MM.1S (cell line): ENCODE data around the gene GRIK2.

ENCODE experiments used
- DNase-seq: peaks from one replicate; pipeline ENCODE4 v3.0.0-alpha.2; 2015
- H2AFZ ChIP-seq: fragments of 300-600 bp; sonication (generic); 2 replicates; pipeline ENCODE4 v1.6.0; 2016; ENCODE audit warnings: antibody characterized with exemption, low read length
- H3F3A ChIP-seq: fragments of 300-600 bp; sonication (generic); 2 replicates; pipeline ENCODE4 v1.6.1; 2016; ENCODE audit warnings: mild to moderate bottlenecking, antibody characterized with exemption, low read length, moderate library complexity, mixed read lengths; ENCODE audit not compliant: insufficient read depth
- H3K27ac ChIP-seq: fragments of 300-600 bp; sonication (generic); 2 replicates; pipeline ENCODE4 v1.5.1; 2016; ENCODE audit warnings: mild to moderate bottlenecking, low read length
- H3K27me3 ChIP-seq: fragments of 300-600 bp; sonication (generic); replicated peaks from 2 replicates; pipeline ENCODE4 v1.6.0; 2016; ENCODE audit warnings: low read length; ENCODE audit not compliant: insufficient read depth
- H3K36me3 ChIP-seq: fragments of 300-600 bp; sonication (generic); replicated peaks from 2 replicates; pipeline ENCODE4 v1.6.1; 2016; ENCODE audit warnings: mild to moderate bottlenecking, low read length, mixed read lengths; ENCODE audit not compliant: insufficient read depth
- H3K4me1 ChIP-seq: fragments of 300-600 bp; sonication (generic); 2 replicates; pipeline ENCODE4 v1.6.1; 2016; ENCODE audit warnings: low read length, mixed read lengths
- H3K4me2 ChIP-seq: fragments of 300-600 bp; sonication (generic); 2 replicates; pipeline ENCODE4 v1.6.0; 2016; ENCODE audit warnings: low read depth, low read length
- H3K4me3 ChIP-seq: fragments of 300-600 bp; sonication (generic); 2 replicates; pipeline ENCODE4 v1.5.1; 2016; ENCODE audit warnings: low read length, mixed read lengths
- H3K79me2 ChIP-seq: fragments of 300-600 bp; sonication (generic); 2 replicates; pipeline ENCODE4 v1.6.1; 2016; ENCODE audit warnings: mixed run types, low read length, mixed read lengths
- H3K9ac ChIP-seq: fragments of 300-600 bp; sonication (generic); 2 replicates; pipeline ENCODE4 v1.6.1; 2016; ENCODE audit warnings: low read length, mixed read lengths
- H3K9me2 ChIP-seq: fragments of 300-600 bp; sonication (generic); replicated peaks from 2 replicates; pipeline ENCODE4 v1.6.1; 2016; ENCODE audit warnings: mild to moderate bottlenecking, low read length, mixed read lengths; ENCODE audit not compliant: insufficient read depth
- H3K9me3 ChIP-seq: fragments of 300-600 bp; sonication (generic); replicated peaks from 2 replicates; pipeline ENCODE4 v1.6.1; 2016; ENCODE audit warnings: mild to moderate bottlenecking, low read length, mixed read lengths; ENCODE audit not compliant: insufficient read depth
- H4K20me1 ChIP-seq: fragments of 300-600 bp; sonication (generic); 2 replicates; pipeline ENCODE4 v1.6.1; 2016; ENCODE audit warnings: mild to moderate bottlenecking, low read length, moderate library complexity, mixed read lengths; ENCODE audit not compliant: insufficient read depth
- CTCF ChIP-seq: fragments of 300-600 bp; sonication (generic); IDR thresholded peaks from 2 replicates; pipeline ENCODE4 v1.5.1; 2016; ENCODE audit warnings: antibody characterized with exemption, low read length, mixed read lengths
- EZH2 ChIP-seq: fragments of 300-600 bp; sonication (generic); optimal IDR thresholded peaks from 2 replicates; pipeline ENCODE3; 2017; ENCODE audit warnings: low read depth, mild to moderate bottlenecking, antibody characterized with exemption, low read length, mixed read lengths
- EZH2phosphoT487 ChIP-seq: fragments of 300-600 bp; sonication (generic); IDR thresholded peaks from 2 replicates; pipeline ENCODE4 v1.6.1; 2018; ENCODE audit warnings: antibody characterized with exemption, low read length

GRIK2 gene

GRCh38 chr6:101740631-101741030 is 347.1 kb downstream of the GRIK2 start:
- Histone ChIP-seq H3K27ac (no peak overlapping the region), H3K4me3 (no peak overlapping the region), H3K9ac (no peak overlapping the region), H3K4me2 (no peak overlapping the region), H3K9me2 (no peaks in the 10 kb centered on the region), H4K20me1 (no peaks in the 10 kb centered on the region), H3K4me1 (no peaks in the 10 kb centered on the region), H3K27me3 (no peaks in the 10 kb centered on the region), H3F3A (no peaks in the 10 kb centered on the region), H2AFZ (no peak overlapping the region), H3K9me3 (no peaks in the 10 kb centered on the region), H3K36me3 (no peaks in the 10 kb centered on the region), H3K79me2 (no peaks in the 10 kb centered on the region)
- TF ChIP-seq CTCF (no peak), EZH2 (no peak), EZH2phosphoT487 (no peak)
- DNase-seq: no peak

- Histone ChIP-seq H2AFZ (no peak overlapping the region), H3K27ac (no peak overlapping the region), H3K9me3 (no peaks in the 10 kb centered on the region), H3K4me1 (no peaks in the 10 kb centered on the region), H3K27me3 (no peaks in the 10 kb centered on the region), H3K36me3 (no peaks in the 10 kb centered on the region), H3F3A (no peaks in the 10 kb centered on the region), H4K20me1 (no peaks in the 10 kb centered on the region), H3K9ac (no peak overlapping the region), H3K9me2 (no peaks in the 10 kb centered on the region), H3K4me3 (no peak overlapping the region), H3K4me2 (no peak overlapping the region), H3K79me2 (no peaks in the 10 kb centered on the region)
- no peak for DNase-seq
- no peak for TF ChIP-seq CTCF
- no peak for TF ChIP-seq EZH2
- no peak for TF ChIP-seq EZH2phosphoT487
These were observed 348.1 kb downstream of the GRIK2 start for GRCh38 chr6:101741474-101742171.

- H3F3A ChIP-seq: no peaks in the 10 kb centered on the region
- no peak overlapping the region for H3K4me3 ChIP-seq
- no peaks in the 10 kb centered on the region for H3K9me2 ChIP-seq
- H3K36me3 ChIP-seq: no peaks in the 10 kb centered on the region
- no peaks in the 10 kb centered on the region for H3K79me2 ChIP-seq
- no peak overlapping the region for H3K9ac ChIP-seq
- no peak overlapping the region for H2AFZ ChIP-seq
- TF ChIP-seq CTCF (no peak), EZH2 (no peak), EZH2phosphoT487 (no peak)
- H3K27me3 ChIP-seq: no peaks in the 10 kb centered on the region
- no peak overlapping the region for H3K27ac ChIP-seq
- H3K9me3 ChIP-seq: no peaks in the 10 kb centered on the region
- no peaks in the 10 kb centered on the region for H4K20me1 ChIP-seq
- H3K4me1 ChIP-seq: no peaks in the 10 kb centered on the region
- no peak overlapping the region for H3K4me2 ChIP-seq
- DNase-seq: no peak
These were observed 353.7 kb downstream of the GRIK2 start for GRCh38 chr6:101747160-101747559.
